Measurements from ENCODE around the gene ZNF311. TPM values are rescaled to one million over a fixed set of nuclear protein-coding genes. Genes with fewer than 3 reads are reported as not detected.
A peak's percentile ranks its signal among the peaks of the same experiment; 100 is the strongest.

ZNF311 gene
- total RNA-seq, 1 experiment from 2014 or later, result 0.57 TPM

DNA sequence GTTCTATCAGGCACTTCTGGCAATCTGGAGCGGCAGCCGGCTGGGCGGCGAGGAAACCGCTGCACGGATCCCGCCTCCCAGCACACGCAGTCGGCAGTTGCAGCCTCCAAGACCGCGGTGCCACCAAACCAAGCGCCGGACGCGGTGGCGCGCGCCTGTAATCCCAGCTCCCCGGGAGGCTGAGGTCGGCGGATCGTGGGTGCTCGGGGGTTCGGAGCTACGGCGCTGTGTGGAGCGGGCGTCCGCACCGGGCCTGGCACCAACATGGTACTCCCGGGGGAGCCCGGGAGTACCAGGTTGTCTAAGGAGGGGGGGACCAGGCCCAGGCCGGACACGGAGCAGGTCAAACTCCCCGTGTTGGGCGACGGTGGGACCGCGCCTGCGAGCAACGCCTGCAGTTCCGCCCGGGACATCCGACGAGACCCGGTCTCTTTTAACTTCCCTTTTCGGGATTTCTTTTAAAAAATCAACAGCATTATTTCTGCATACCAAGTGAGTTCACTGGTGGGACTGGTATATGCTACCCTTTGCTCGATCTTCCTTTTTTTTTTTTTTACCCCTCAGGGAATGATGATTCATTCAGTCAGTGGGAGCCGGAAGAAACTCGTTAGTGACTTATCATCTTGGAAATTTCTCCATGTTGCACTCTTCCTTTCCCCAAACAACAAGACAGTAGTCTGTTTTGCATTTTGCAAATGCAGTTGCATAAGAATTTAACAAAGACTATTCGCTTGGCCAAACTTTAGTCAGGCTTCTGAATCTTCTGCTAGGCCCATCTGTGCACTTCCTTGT lies 27.6 kb downstream of the ZNF311 start:
- WGBS (ENCODE audit: extremely low coverage, insufficient read length, low lambda C conversion rate), result no CpG with 5 or more reads among the region's 51 CpGs
- Histone ChIP-seq H3K18ac (ENCODE audit: insufficient read length, low read depth, low read length) (no peak overlapping the region), H2BK5ac (ENCODE audit: insufficient read length, low read length) (no peak overlapping the region), H2AK5ac (ENCODE audit: insufficient read length, low read length) (no peak overlapping the region), H3K9ac (ENCODE audit: extremely low read depth, insufficient read length, low read length) (no peak overlapping the region), H2BK120ac (ENCODE audit: low read depth, low read length, poor library complexity, severe bottlenecking) (no peak overlapping the region), H2BK20ac (ENCODE audit: low read depth, low read length, poor library complexity, severe bottlenecking) (no peak overlapping the region), H2BK15ac (ENCODE audit: low read depth, low read length) (no peak overlapping the region), H3T11ph (ENCODE audit: low read length) (no peak overlapping the region), H4K8ac (replicated peaks; ENCODE audit: insufficient read length, low read depth, low read length) (no peak overlapping the region), H3K4me1 (ENCODE audit: insufficient read depth, low read length) (peaks cover 7% of the 10 kb centered on the region; the same call in 1 of the 2 replicates), H3K14ac (ENCODE audit: insufficient read depth, low read length) (peak overlapping the region; percentile 49; the same call in 1 of the 2 replicates), H3K9me3 (ENCODE audit: control insufficient read depth, low read depth, low read length) (no peaks in the 10 kb centered on the region), H3K27ac (ENCODE audit: insufficient read length, low read depth, low read length) (no peak overlapping the region), H3K4me2 (ENCODE audit: insufficient read depth, insufficient read length, low read length) (peak overlapping the region; percentile 62), H3K23ac (ENCODE audit: insufficient read length, low read depth, low read length) (no peak overlapping the region), H4K5ac (ENCODE audit: insufficient read length, low read depth, low read length) (no peak overlapping the region), H4K20me1 (ENCODE audit: control insufficient read depth, insufficient read depth, insufficient read length) (no peaks in the 10 kb centered on the region), H4K91ac (ENCODE audit: insufficient read length, low read depth, low read length) (no peak overlapping the region), H2BK12ac (ENCODE audit: insufficient read length, low read depth, low read length) (no peak overlapping the region), H2AFZ (ENCODE audit: low read length) (no peak overlapping the region), H3K79me2 (ENCODE audit: insufficient read depth, low read length) (no peaks in the 10 kb centered on the region), H3K79me1 (ENCODE audit: insufficient read depth, low read depth, low read length, poor library complexity, severe bottlenecking) (no peaks in the 10 kb centered on the region), H3K27me3 (ENCODE audit: insufficient read depth, low read length) (no peaks in the 10 kb centered on the region; the same call in 1 of the 2 replicates), H3K56ac (ENCODE audit: insufficient read length, low read depth, low read length) (no peak overlapping the region), H3K23me2 (ENCODE audit: insufficient read length, low read depth, low read length, poor library complexity, severe bottlenecking) (peaks cover 3% of the 10 kb centered on the region), H3K4ac (ENCODE audit: low read depth, low read length) (no peak overlapping the region)
- H3K27ac Mint-ChIP-seq, result no peak overlapping the region; a peak in 1 of 7 replicates
- H3K4me3 Mint-ChIP-seq, result peak overlapping the region; percentile 74 to 78
- peaks cover 4% of the 10 kb centered on the region in 2 experiments; a peak in 4 of 5 replicates for H3K9me3 Mint-ChIP-seq
- peaks cover 38% of the 10 kb centered on the region for H3K27me3 Mint-ChIP-seq (ENCODE audit: low read depth)
- H3K36me3 Mint-ChIP-seq (ENCODE audit: insufficient read depth in 1 of 3, low read depth in 3 of 3), result peaks cover 0 to 1% (median 0%) of the 10 kb centered on the region in 3 experiments; a peak in 2 of 7 replicates
- DNase-seq, result peak; percentile 53
- TF ChIP-seq, protein P1, sequence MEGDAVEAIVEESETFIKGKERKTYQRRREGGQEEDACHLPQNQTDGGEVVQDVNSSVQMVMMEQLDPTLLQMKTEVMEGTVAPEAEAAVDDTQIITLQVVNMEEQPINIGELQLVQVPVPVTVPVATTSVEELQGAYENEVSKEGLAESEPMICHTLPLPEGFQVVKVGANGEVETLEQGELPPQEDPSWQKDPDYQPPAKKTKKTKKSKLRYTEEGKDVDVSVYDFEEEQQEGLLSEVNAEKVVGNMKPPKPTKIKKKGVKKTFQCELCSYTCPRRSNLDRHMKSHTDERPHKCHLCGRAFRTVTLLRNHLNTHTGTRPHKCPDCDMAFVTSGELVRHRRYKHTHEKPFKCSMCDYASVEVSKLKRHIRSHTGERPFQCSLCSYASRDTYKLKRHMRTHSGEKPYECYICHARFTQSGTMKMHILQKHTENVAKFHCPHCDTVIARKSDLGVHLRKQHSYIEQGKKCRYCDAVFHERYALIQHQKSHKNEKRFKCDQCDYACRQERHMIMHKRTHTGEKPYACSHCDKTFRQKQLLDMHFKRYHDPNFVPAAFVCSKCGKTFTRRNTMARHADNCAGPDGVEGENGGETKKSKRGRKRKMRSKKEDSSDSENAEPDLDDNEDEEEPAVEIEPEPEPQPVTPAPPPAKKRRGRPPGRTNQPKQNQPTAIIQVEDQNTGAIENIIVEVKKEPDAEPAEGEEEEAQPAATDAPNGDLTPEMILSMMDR (conservative IDR thresholded peaks at IDR 0.05), result no peak
- H3K4me1 Mint-ChIP-seq, result peaks cover 20 to 25% of the 10 kb centered on the region in 2 experiments

All from H9 (cell line).